HCT116 (cell line): ENCODE data around the gene ZNF223. TPM values are rescaled to one million over a fixed set of nuclear protein-coding genes. Genes with fewer than 3 reads are reported as not detected.
A peak's percentile ranks its signal among the peaks of the same experiment; 100 is the strongest.

Source experiments
- ATAC-seq: fragments of 200-7000 bp; cut with Tn5 transposase; 2 replicates; pipeline ENCODE4 v1.9.1; 2020; ENCODE audit warnings: mild to moderate bottlenecking, moderate library complexity
- BruUV-seq: library from RNA; stranded (reverse); fragments of 400-500 nt; replicated peaks from 2 replicates; lab custom pipeline; 2021; lab: Mats Ljungman, UMichigan
- CTCF ChIA-PET: fragments of 300-600 bp; sonication (Branson Sonifier 250); formaldehyde crosslinking; loops from one replicate; lab custom pipeline; 2021; ENCODE audit warnings: antibody characterized with exemption; lab: Charles Lee
- POLR2A ChIA-PET: fragments of 300-600, 350-600 bp; sonication (Branson Sonifier 250); formaldehyde crosslinking; loops from one replicate; lab custom pipeline; 2021; ENCODE audit warnings: antibody characterized with exemption; lab: Charles Lee
- RAD21 ChIA-PET, 2 experiments: fragments of 300-600 bp; sonication (Branson Sonifier 250); formaldehyde crosslinking; loops; one replicate each; lab custom pipeline; 2023; ENCODE audit warnings: low total read pairs in 2 of 2; ENCODE audit not compliant: uncharacterized antibody in 2 of 2, unreplicated experiment in 2 of 2, low non-redundant PET in 1 of 2; lab: Charles Lee
- DNase-seq: peaks from one replicate; pipeline ENCODE4 v3.0.0-alpha.2; 2010; ENCODE audit warnings: low read depth, low spot score
- H2AFZ ChIP-seq: fragments of 200-600 bp; shearing (Covaris generic), sonication (generic); 2 replicates; pipeline ENCODE4 v1.6.1; 2017; ENCODE audit warnings: low read depth, mixed run types, mixed read lengths, antibody characterized with exemption, low read length; ENCODE audit not compliant: poor library complexity, severe bottlenecking
- H3K27ac ChIP-seq: 2 replicates; pipeline ENCODE4 v1.5.1; 2012; ENCODE audit warnings: low read depth, low read length
- H3K27me3 ChIP-seq: fragments of 200-600 bp; sonication (generic); 2 replicates; pipeline ENCODE4 v1.6.1; 2016; ENCODE audit warnings: mixed run types, low read length, mixed read lengths; ENCODE audit not compliant: insufficient read depth
- H3K36me3 ChIP-seq, 2 experiments: fragments of 200-500 bp in 1 of 2; fragments of 200-600 bp in 1 of 2; sonication (Bioruptor generic) in 1 of 2; sonication (generic) in 1 of 2; 2 replicates each; pipeline versions ENCODE4 v1.5.1 to v1.6.1; 2014 to 2016; ENCODE audit warnings: low read length in 2 of 2, inconsistent platforms in 1 of 2, mixed read lengths in 1 of 2, mixed run types in 1 of 2; ENCODE audit not compliant: insufficient read depth in 2 of 2, control insufficient read depth in 1 of 2
- H3K4me1 ChIP-seq, 2 experiments: fragments of 200-600 bp in 1 of 2; sonication (generic) in 1 of 2; 2 replicates each; pipeline versions ENCODE4 v1.5.1 to v1.6.1; 2012 to 2017; ENCODE audit warnings: low read length in 2 of 2, inconsistent platforms in 1 of 2, mild to moderate bottlenecking in 1 of 2, mixed read lengths in 1 of 2, mixed run types in 1 of 2, moderate library complexity in 1 of 2; ENCODE audit not compliant: insufficient read depth in 2 of 2, control insufficient read depth in 1 of 2
- H3K4me2 ChIP-seq: fragments of 200-600 bp; sonication (generic); 2 replicates; pipeline ENCODE4 v1.6.1; 2017; ENCODE audit warnings: mixed run types, low read length, mixed read lengths
- H3K4me3 ChIP-seq, 2 experiments: fragments of 200-600 bp in 1 of 2; sonication (generic) in 1 of 2; replicated peaks in 1 of 2; 2 replicates each; pipeline ENCODE4 v1.5.1; 2011 to 2016; ENCODE audit warnings: low read length in 2 of 2, control low read depth in 1 of 2, low read depth in 1 of 2, mild to moderate bottlenecking in 1 of 2, mixed read lengths in 1 of 2, mixed run types in 1 of 2
- H3K79me2 ChIP-seq: fragments of 200-600 bp; sonication (generic); 2 replicates; pipeline ENCODE4 v1.6.1; 2017; ENCODE audit warnings: mild to moderate bottlenecking, mixed run types, low read length, moderate library complexity, mixed read lengths; ENCODE audit not compliant: insufficient read depth
- H3K9ac ChIP-seq: fragments of 200-600 bp; sonication (generic); 2 replicates; pipeline ENCODE4 v1.6.1; 2016; ENCODE audit warnings: low read length, mixed read lengths
- H3K9me2 ChIP-seq: fragments of 200-600 bp; sonication (generic), shearing (Covaris generic); 2 replicates; pipeline ENCODE4 v1.6.1; 2017; ENCODE audit warnings: mixed run types, mild to moderate bottlenecking, moderate library complexity; ENCODE audit not compliant: insufficient read depth
- H3K9me3 ChIP-seq, 2 experiments: fragments of 200-500 bp in 1 of 2; fragments of 200-600 bp in 1 of 2; sonication (Bioruptor generic) in 1 of 2; sonication (generic) in 1 of 2; 2 replicates each; pipeline ENCODE4 v1.6.1; 2014 to 2017; ENCODE audit warnings: low read length in 2 of 2, mixed read lengths in 2 of 2, inconsistent platforms in 1 of 2, low read depth in 1 of 2, mild to moderate bottlenecking in 1 of 2, mixed run types in 1 of 2, moderate library complexity in 1 of 2; ENCODE audit not compliant: control insufficient read depth in 1 of 2, insufficient read depth in 1 of 2
- H4K20me1 ChIP-seq: fragments of 200-600 bp; sonication (generic), shearing (Covaris generic); 2 replicates; pipeline ENCODE4 v1.6.1; 2017; ENCODE audit warnings: mixed run types, mild to moderate bottlenecking, moderate library complexity; ENCODE audit not compliant: insufficient read depth
- CEBPB ChIP-seq: IDR thresholded peaks from 2 replicates; pipeline ENCODE4 v1.6.1; 2012; ENCODE audit warnings: low read depth
- ELF1 ChIP-seq: IDR thresholded peaks from 2 replicates; pipeline ENCODE4 v1.6.1; 2012; ENCODE audit warnings: low read depth, borderline replicate concordance
- EZH2phosphoT487 ChIP-seq: fragments of 200-600 bp; IDR thresholded peaks from 2 replicates; pipeline ENCODE4 v1.6.1; 2018; ENCODE audit warnings: antibody characterized with exemption, borderline replicate concordance
- POLR2A ChIP-seq: IDR thresholded peaks from 2 replicates; pipeline ENCODE4 v1.7.0; 2011; ENCODE audit warnings: borderline replicate concordance; ENCODE audit not compliant: insufficient read depth, insufficient read length; ENCODE audit errors: extremely low read depth
- POLR2AphosphoS5 ChIP-seq: IDR thresholded peaks from 2 replicates; pipeline ENCODE4 v1.6.1; 2011; ENCODE audit warnings: mild to moderate bottlenecking, low read depth, low read length, moderate library complexity
- SIN3A ChIP-seq: IDR thresholded peaks from 2 replicates; pipeline ENCODE4 v1.6.1; 2012; ENCODE audit warnings: low read depth
- SP1 ChIP-seq: IDR thresholded peaks from 2 replicates; pipeline ENCODE4 v1.6.1; 2012; ENCODE audit warnings: low read depth
- SRF ChIP-seq: IDR thresholded peaks from 2 replicates; pipeline ENCODE4 v1.6.1; 2012; ENCODE audit warnings: low read depth
- YY1 ChIP-seq: IDR thresholded peaks from 2 replicates; pipeline ENCODE4 v1.6.1; 2011; ENCODE audit warnings: low read length, low read depth, moderate library complexity, mild to moderate bottlenecking; ENCODE audit not compliant: insufficient replicate concordance; ENCODE audit errors: extremely low read depth
- ZNF274 ChIP-seq: fragments of 200-500 bp; sonication (Bioruptor generic); IDR thresholded peaks from 2 replicates; pipeline ENCODE4 v1.6.1; 2014; ENCODE audit warnings: mild to moderate bottlenecking, low read depth, low read length, inconsistent platforms
- intact Hi-C: fragments of 100-400 bp; cut with micrococcal nuclease; formaldehyde crosslinking; loops from 2 replicates; pipeline ENCODE4 v1.10.0; 2022
- total RNA-seq: library from RNA; stranded (reverse); gene quantifications from one replicate; pipeline ENCODE4 v1.2.1, GENCODE V29; 2021; ENCODE audit not compliant: unreplicated experiment
- TF ChIP-seq, protein P1 (sequence below): IDR thresholded peaks from 2 replicates; pipeline ENCODE4 v1.6.1; 2011; ENCODE audit warnings: mild to moderate bottlenecking, low read length, moderate library complexity; ENCODE audit not compliant: insufficient replicate concordance; ENCODE audit errors: extremely low read depth
- TF ChIP-seq, protein P2 (sequence below): IDR thresholded peaks from 2 replicates; pipeline ENCODE4 v1.6.1; 2012
- TF ChIP-seq, protein P3 (sequence below): IDR thresholded peaks from 2 replicates; pipeline ENCODE4 v1.6.1; 2012; ENCODE audit warnings: low read depth

Gene ZNF223
- total RNA-seq, 1 experiment from 2014 or later, result 0.27 TPM

GRCh38 chr19:44093931-44094765 lies 42.3 kb downstream of the ZNF223 start, which contains the start of gene ZNF224 (continued):
- TF ChIP-seq YY1 (peak; percentile 65), POLR2AphosphoS5 (peak; percentile 69)
- TF ChIP-seq, protein P1, sequence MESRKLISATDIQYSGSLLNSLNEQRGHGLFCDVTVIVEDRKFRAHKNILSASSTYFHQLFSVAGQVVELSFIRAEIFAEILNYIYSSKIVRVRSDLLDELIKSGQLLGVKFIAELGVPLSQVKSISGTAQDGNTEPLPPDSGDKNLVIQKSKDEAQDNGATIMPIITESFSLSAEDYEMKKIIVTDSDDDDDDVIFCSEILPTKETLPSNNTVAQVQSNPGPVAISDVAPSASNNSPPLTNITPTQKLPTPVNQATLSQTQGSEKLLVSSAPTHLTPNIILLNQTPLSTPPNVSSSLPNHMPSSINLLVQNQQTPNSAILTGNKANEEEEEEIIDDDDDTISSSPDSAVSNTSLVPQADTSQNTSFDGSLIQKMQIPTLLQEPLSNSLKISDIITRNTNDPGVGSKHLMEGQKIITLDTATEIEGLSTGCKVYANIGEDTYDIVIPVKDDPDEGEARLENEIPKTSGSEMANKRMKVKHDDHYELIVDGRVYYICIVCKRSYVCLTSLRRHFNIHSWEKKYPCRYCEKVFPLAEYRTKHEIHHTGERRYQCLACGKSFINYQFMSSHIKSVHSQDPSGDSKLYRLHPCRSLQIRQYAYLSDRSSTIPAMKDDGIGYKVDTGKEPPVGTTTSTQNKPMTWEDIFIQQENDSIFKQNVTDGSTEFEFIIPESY, result peak; percentile 67

- RAD21 ChIA-PET, result no interaction called here
- H3K9me2 ChIP-seq, result no peaks in the 10 kb centered on the region
- peaks cover 0 to 3% of the 10 kb centered on the region in 2 experiments; a peak in 1 of 4 replicates for H3K4me1 ChIP-seq
- intact Hi-C loops, result no loop called here
- H3K27me3 ChIP-seq, result no peaks in the 10 kb centered on the region
- H4K20me1 ChIP-seq, result no peaks in the 10 kb centered on the region
- no peak overlapping the region for H3K27ac ChIP-seq
- DNase-seq (no peak), ATAC-seq (no peak)
- no peak overlapping the region for H3K4me2 ChIP-seq
- no peak overlapping the region for H3K9ac ChIP-seq
- no TSS peak for BruUV-seq
- no peaks in the 10 kb centered on the region for H3K79me2 ChIP-seq
- H3K9me3 ChIP-seq, result peaks cover 8 to 12% of the 10 kb centered on the region in 2 experiments; a peak in 3 of 4 replicates
- H3K36me3 ChIP-seq, result peaks cover 15 to 31% of the 10 kb centered on the region in 2 experiments
- no peak overlapping the region for H3K4me3 ChIP-seq
- no peak overlapping the region for H2AFZ ChIP-seq
- TF ChIP-seq SIN3A (no peak), SRF (no peak), ZNF274 (no peak), POLR2A (no peak), EZH2phosphoT487 (no peak), SP1 (no peak), CEBPB (no peak), ELF1 (no peak), YY1 (no peak)
- TF ChIP-seq, protein P2, sequence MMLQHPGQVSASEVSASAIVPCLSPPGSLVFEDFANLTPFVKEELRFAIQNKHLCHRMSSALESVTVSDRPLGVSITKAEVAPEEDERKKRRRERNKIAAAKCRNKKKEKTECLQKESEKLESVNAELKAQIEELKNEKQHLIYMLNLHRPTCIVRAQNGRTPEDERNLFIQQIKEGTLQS, result no peak
- TF ChIP-seq, protein P1, result no peak
- TF ChIP-seq, protein P3, sequence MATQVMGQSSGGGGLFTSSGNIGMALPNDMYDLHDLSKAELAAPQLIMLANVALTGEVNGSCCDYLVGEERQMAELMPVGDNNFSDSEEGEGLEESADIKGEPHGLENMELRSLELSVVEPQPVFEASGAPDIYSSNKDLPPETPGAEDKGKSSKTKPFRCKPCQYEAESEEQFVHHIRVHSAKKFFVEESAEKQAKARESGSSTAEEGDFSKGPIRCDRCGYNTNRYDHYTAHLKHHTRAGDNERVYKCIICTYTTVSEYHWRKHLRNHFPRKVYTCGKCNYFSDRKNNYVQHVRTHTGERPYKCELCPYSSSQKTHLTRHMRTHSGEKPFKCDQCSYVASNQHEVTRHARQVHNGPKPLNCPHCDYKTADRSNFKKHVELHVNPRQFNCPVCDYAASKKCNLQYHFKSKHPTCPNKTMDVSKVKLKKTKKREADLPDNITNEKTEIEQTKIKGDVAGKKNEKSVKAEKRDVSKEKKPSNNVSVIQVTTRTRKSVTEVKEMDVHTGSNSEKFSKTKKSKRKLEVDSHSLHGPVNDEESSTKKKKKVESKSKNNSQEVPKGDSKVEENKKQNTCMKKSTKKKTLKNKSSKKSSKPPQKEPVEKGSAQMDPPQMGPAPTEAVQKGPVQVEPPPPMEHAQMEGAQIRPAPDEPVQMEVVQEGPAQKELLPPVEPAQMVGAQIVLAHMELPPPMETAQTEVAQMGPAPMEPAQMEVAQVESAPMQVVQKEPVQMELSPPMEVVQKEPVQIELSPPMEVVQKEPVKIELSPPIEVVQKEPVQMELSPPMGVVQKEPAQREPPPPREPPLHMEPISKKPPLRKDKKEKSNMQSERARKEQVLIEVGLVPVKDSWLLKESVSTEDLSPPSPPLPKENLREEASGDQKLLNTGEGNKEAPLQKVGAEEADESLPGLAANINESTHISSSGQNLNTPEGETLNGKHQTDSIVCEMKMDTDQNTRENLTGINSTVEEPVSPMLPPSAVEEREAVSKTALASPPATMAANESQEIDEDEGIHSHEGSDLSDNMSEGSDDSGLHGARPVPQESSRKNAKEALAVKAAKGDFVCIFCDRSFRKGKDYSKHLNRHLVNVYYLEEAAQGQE, result no peak
- TF ChIP-seq, all 23 proteins: peak for 0
- ChIA-PET POLR2A (no interaction called here), CTCF (no interaction called here)
These were observed 55.9 kb downstream of the ZNF223 start for GRCh38 chr19:44107751-44108150.
